Adrenal gland (tissue), 12 donors: Measurements from ENCODE around the gene PLD1. TPM values are rescaled to one million over a fixed set of nuclear protein-coding genes. Genes with fewer than 3 reads are reported as not detected.
A peak's percentile ranks its signal among the peaks of the same experiment; 100 is the strongest.

ENCODE experiments used
- DNase-seq, 7 donors: peaks; one replicate each; pipeline ENCODE4 v3.0.0-alpha.2; 2019 to 2020
- H3K27ac ChIP-seq, 5 donors: fragments of 200-600 bp; sonication (generic) in 4 of 5; 1 replicate in 3 of 5; 2 replicates in 2 of 5; pipeline versions ENCODE4 v1.5.1 to v1.8.0; 2016 to 2020; ENCODE audit warnings: mild to moderate bottlenecking in 1 of 5
- H3K27me3 ChIP-seq: fragments of 200-600 bp; 2 replicates; pipeline ENCODE4 v1.8.0; 2021
- H3K36me3 ChIP-seq, 2 donors: fragments of 200-600 bp; replicated peaks in 1 of 2; 1 replicate in 1 of 2; 2 replicates in 1 of 2; pipeline versions ENCODE4 v1.5.1 to v1.8.0; 2018 to 2022
- H3K4me1 ChIP-seq, 2 donors: fragments of 200-600 bp; replicated peaks in 1 of 2; 1 replicate in 1 of 2; 2 replicates in 1 of 2; pipeline versions ENCODE4 v1.5.1 to v1.8.0; 2018 to 2021
- H3K4me3 ChIP-seq, 4 donors: fragments of 200-600 bp; sonication (generic) in 3 of 4; one replicate each; pipeline ENCODE4 v1.5.1; 2016 to 2018
- H3K9me3 ChIP-seq, 3 donors: fragments of 200-600 bp; sonication (generic) in 1 of 3; replicated peaks in 1 of 3; 1 replicate in 2 of 3; 2 replicates in 1 of 3; pipeline versions ENCODE4 v1.5.1 to v1.8.0; 2016 to 2021
- POLR2A ChIP-seq, 2 donors: fragments of 450-650 bp; IDR thresholded peaks; one replicate each; pipeline ENCODE4 v1.6.1; 2017; ENCODE audit warnings: antibody characterized with exemption in 2 of 2, mild to moderate bottlenecking in 2 of 2, moderate library complexity in 1 of 2
- WGBS, 4 donors: extraction: QIAGEN DNeasy Blood & Tissue Kit in 2 of 4; methylation state at CpG; one replicate each; pipeline versions ENCODE4 v1.1.5 to v1.1.7; 2013 to 2017; 5-methylcytosine and 5-hydroxymethylcytosine counted together
- intact Hi-C, 2 donors: fragments of 100-400 bp; cut with DNase I; formaldehyde crosslinking; loops; one replicate each; pipeline versions ENCODE4 v1.14.1 to v1.15.0; 2022 to 2023
- polyA plus RNA-seq, 3 donors: library from polyadenylated mRNA; stranded (reverse); fragments of 200-250 nt in 2 of 3; fragments of 350-450 nt in 1 of 3; fragmentation: Illumina TruSeq in 1 of 3; extraction: RNeasy Lipid Tissue Mini Kit (QIAGEN cat#74804) in 1 of 3; gene quantifications; one replicate each; pipeline ENCODE4 v1.2.3, GENCODE V29; 2013 to 2014
- total RNA-seq, 9 donors: library from RNA; depleted of rRNA in 4 of 9; stranded (reverse); fragments of >200 nt in 4 of 9; fragments of 120-200 nt in 1 of 9; fragmentation: NEBNext Ultra II Directional in 1 of 9; extraction: Animal tissue kit (Norgen Biotek cat#: 25700) in 1 of 9; gene quantifications; one replicate each; pipeline versions ENCODE4 v1.1.0 to v1.2.4, GENCODE V29; 2013 to 2023
- TF ChIP-seq, protein P1 (sequence below), 6 experiments: fragments of 450-650 bp in 4 of 6; fragments of 200-600 bp in 2 of 6; sonication (generic) in 1 of 6; IDR thresholded peaks; 1 replicate in 5 of 6; 2 replicates in 1 of 6; pipeline versions ENCODE4 v1.5.1 to v1.8.0; 2016 to 2021; ENCODE audit warnings: antibody characterized with exemption in 6 of 6, mild to moderate bottlenecking in 2 of 6, moderate library complexity in 1 of 6
- donor health status: healthy with polysubstance abuse.
- donor health status: Bipolar disorder and iron deficiency.
- donor health status: DM: yes; HTN: yes; CAD: no.
- donor health status: DM: no; HTN: no; CAD: no.
- donor health status: DM: no; HTN: no; CAD: no.
- donor health status: DM: yes; HTN: yes; CAD: no.

PLD1 gene
- total and polyA plus RNA-seq, 12 donors: 25.7 to 178 (median 94.5) TPM

DNA sequence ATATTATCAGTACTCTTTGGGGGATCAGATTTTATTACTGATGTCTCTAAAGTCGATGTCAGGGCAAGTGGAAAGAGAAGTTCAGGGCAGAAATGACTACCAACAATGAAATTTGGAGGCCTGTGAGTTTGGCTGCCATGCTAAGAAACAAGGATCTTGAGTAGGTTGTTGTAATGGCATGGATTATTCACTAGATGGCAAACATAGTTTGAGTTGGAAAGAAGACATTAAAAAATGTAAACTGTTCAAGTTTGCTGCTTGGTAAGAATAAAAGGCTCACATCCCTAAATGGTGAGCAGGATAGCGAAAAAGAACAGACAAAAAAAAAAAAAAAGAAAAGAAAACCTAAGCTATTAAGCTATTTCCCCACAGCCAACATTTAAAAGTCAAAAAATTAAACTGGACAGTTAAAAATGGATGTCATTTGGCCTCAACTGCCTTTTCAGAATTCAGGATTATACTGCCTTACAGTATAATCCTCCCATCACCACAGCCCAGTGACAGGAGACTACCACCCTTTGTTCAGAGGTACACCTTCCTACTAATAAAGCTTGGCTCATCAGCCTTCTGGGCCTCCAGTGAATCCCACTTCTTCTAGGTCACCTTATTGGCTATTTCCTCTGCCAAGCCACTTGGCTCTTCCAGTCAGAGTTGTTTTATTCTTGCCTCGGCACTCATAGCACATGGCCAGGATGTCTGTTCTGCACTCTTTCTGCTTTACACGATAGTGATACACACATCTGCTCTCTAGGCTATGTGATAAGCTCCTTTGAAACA lies 163.7 kb downstream of the PLD1 start:
- no peaks in the 10 kb centered on the region for H3K9me3 ChIP-seq
- no peak overlapping the region for H3K4me3 ChIP-seq
- H3K27me3 ChIP-seq: no peaks in the 10 kb centered on the region
- 34 to 46% (median 37%) methylated on average over 4 of the region's 4 CpGs for WGBS, 4 donors
- H3K36me3 ChIP-seq: peaks cover 0 to 7% of the 10 kb centered on the region in 2 donors
- H3K4me1 ChIP-seq: peaks cover 3 to 25% of the 10 kb centered on the region in 2 donors
- intact Hi-C loops: no loop called here
- TF ChIP-seq POLR2A (IDR thresholded peaks at IDR 0.05): no peak
- TF ChIP-seq, protein P1, sequence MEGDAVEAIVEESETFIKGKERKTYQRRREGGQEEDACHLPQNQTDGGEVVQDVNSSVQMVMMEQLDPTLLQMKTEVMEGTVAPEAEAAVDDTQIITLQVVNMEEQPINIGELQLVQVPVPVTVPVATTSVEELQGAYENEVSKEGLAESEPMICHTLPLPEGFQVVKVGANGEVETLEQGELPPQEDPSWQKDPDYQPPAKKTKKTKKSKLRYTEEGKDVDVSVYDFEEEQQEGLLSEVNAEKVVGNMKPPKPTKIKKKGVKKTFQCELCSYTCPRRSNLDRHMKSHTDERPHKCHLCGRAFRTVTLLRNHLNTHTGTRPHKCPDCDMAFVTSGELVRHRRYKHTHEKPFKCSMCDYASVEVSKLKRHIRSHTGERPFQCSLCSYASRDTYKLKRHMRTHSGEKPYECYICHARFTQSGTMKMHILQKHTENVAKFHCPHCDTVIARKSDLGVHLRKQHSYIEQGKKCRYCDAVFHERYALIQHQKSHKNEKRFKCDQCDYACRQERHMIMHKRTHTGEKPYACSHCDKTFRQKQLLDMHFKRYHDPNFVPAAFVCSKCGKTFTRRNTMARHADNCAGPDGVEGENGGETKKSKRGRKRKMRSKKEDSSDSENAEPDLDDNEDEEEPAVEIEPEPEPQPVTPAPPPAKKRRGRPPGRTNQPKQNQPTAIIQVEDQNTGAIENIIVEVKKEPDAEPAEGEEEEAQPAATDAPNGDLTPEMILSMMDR (IDR thresholded peaks at IDR 0.05): peak; percentile 46 to 71 (median 62)
- no peak for DNase-seq
- peak overlapping the region in 2 of 5 donors; percentile 2 to 21 for H3K27ac ChIP-seq

DNA sequence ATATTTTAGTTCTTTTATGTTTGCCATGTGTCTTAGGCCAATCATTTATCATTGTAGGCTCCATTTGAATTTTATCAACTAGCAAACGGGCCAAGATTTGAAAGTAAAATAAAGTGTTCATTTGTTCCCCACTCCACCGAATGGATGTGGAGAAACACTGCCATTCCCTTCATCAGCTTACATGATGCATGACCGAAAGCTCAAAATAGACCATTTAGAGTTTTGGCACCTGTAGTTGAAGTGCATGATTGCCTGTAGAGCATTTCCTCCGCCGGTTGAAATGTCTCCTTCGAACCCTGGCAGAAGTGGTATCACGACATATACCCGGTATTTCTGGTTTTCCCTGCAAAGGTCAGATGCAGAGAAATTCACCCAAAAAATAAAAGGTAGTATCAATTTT lies 165.6 kb downstream of the PLD1 start:
- TF ChIP-seq, protein P1 (IDR thresholded peaks at IDR 0.05): no peak
- TF ChIP-seq POLR2A (IDR thresholded peaks at IDR 0.05): no peak
- H3K27me3 ChIP-seq: no peaks in the 10 kb centered on the region
- intact Hi-C loops: no loop called here
- H3K4me3 ChIP-seq: no peak overlapping the region
- H3K9me3 ChIP-seq: no peaks in the 10 kb centered on the region
- no peak for DNase-seq
- peaks cover 0 to 10% of the 10 kb centered on the region in 2 donors for H3K36me3 ChIP-seq
- H3K4me1 ChIP-seq: peaks cover 0 to 26% of the 10 kb centered on the region in 2 donors
- no peak overlapping the region for H3K27ac ChIP-seq
- 86 to 94% (median 92%) methylated on average over 8 of the region's 8 CpGs for WGBS, 4 donors

DNA sequence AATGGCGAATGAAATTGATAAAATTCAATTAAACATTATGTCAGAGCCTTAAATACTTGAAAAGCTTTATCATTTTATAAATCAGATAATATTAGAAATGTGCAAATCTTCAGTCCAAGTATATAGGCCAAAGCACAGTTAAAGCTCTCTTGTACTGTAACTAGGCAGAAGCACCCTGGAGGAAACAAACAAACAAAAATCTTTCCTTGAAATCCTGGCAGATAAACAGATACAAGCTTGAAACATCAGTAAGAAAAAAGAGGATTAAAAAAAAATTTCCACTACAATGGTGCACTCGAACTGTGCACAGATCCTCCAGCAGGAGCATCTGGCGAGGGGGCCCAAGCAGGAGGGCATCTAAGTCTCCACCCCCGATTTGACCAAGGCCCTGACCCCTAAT lies 166.6 kb downstream of the PLD1 start:
- intact Hi-C loops: no loop called here

GRCh38 chr3:171643033-171643432 lies 167.2 kb downstream of the PLD1 start:
- no peaks in the 10 kb centered on the region for H3K9me3 ChIP-seq
- H3K36me3 ChIP-seq: peaks cover 0 to 16% of the 10 kb centered on the region in 2 donors
- H3K27ac ChIP-seq: peak overlapping the region in 1 of 5 donors; percentile 5
- intact Hi-C loops: no loop called here
- TF ChIP-seq POLR2A (IDR thresholded peaks at IDR 0.05): no peak
- TF ChIP-seq, protein P1 (IDR thresholded peaks at IDR 0.05): no peak
- DNase-seq: no peak
- peaks cover 0 to 25% of the 10 kb centered on the region in 2 donors for H3K4me1 ChIP-seq
- H3K27me3 ChIP-seq: no peaks in the 10 kb centered on the region
- H3K4me3 ChIP-seq: no peak overlapping the region
- WGBS, 4 donors: 27 to 47% (median 41%) methylated on average over 2 of the region's 2 CpGs

More for the DNA sequence above, 166.6 kb downstream of the PLD1 start:
- no peak for DNase-seq
- Histone ChIP-seq H3K9me3 (no peaks in the 10 kb centered on the region), H3K4me3 (no peak overlapping the region), H3K27ac (no peak overlapping the region), H3K36me3 (peaks cover 0 to 12% of the 10 kb centered on the region in 2 donors), H3K27me3 (no peaks in the 10 kb centered on the region), H3K4me1 (peaks cover 0 to 25% of the 10 kb centered on the region in 2 donors)
- 78 to 81% (median 80%) methylated on average over 4 of the region's 4 CpGs for WGBS, 4 donors
- TF ChIP-seq, protein P1 (IDR thresholded peaks at IDR 0.05): no peak
- TF ChIP-seq POLR2A (IDR thresholded peaks at IDR 0.05): no peak
